Activated CD4-positive, alpha-beta T cell treated with anti-CD3 and anti-CD28 coated beads, Interleukin-2, amount 10 ng/mL, durations not matched to agents 7 days and 5 days (primary cell): ENCODE measurements around the gene GTF2F2. TPM values are rescaled to one million over a fixed set of nuclear protein-coding genes. Genes with fewer than 3 reads are reported as not detected.

Source experiments
- CTCF ChIA-PET: fragments of 350-600 bp; sonication (Branson Sonifier 250); formaldehyde crosslinking; loops from one replicate; lab custom pipeline; 2021; ENCODE audit warnings: antibody characterized with exemption; lab: Charles Lee
- POLR2A ChIA-PET: fragments of 350-600 bp; sonication (Branson Sonifier 250); formaldehyde crosslinking; loops from one replicate; lab custom pipeline; 2021; ENCODE audit warnings: antibody characterized with exemption; lab: Charles Lee
- DNase-seq: peaks from one replicate; pipeline ENCODE4 v3.0.0-alpha.2; 2020
- H3K27ac Mint-ChIP-seq: one replicate; pipeline ENCODE4 v1.8.0; 2021; ENCODE audit warnings: mild to moderate bottlenecking, moderate library complexity, mixed read lengths
- H3K27me3 Mint-ChIP-seq: one replicate; pipeline ENCODE4 v1.8.0; 2021; ENCODE audit warnings: mixed read lengths
- H3K36me3 Mint-ChIP-seq: one replicate; pipeline ENCODE4 v1.8.0; 2021; ENCODE audit warnings: low read depth, mixed read lengths
- H3K4me1 Mint-ChIP-seq: one replicate; pipeline ENCODE4 v1.8.0; 2021; ENCODE audit warnings: mixed read lengths
- H3K4me3 Mint-ChIP-seq: one replicate; pipeline ENCODE4 v1.8.0; 2021; ENCODE audit warnings: mild to moderate bottlenecking, moderate library complexity, mixed read lengths
- H3K9me3 Mint-ChIP-seq: one replicate; pipeline ENCODE4 v1.8.0; 2021; ENCODE audit warnings: mixed read lengths
- total RNA-seq, 2 experiments: library from RNA; stranded (reverse); gene quantifications; one replicate each; pipeline ENCODE4 v1.2.3, GENCODE V29; 2021

Gene GTF2F2
- 10 to 100 TPM; 15.3 to 17.1 TPM for total RNA-seq

- Mint-ChIP-seq H3K9me3 (no peaks in the 10 kb centered on the region), H3K27ac (no peak within 1 kb of the TSS), H3K36me3 (no peaks in the 10 kb centered on the region), H3K4me3 (no peak within 1 kb of the TSS), H3K27me3 (no peaks in the 10 kb centered on the region), H3K4me1 (peaks cover 6% of the 10 kb centered on the region)
- peak; percentile 88 for DNase-seq
- ChIA-PET CTCF (interaction anchor here (1.4 kb wide), 1 partner anchor 14 kb away, joined by 3 read pairs; no protein-coding TSS in a partner anchor), POLR2A (interaction anchor here (0.6 kb wide), 1 partner anchor 882 kb away, joined by 3 read pairs; no protein-coding TSS in a partner anchor)
Observed at GRCh38 chr13:45119991-45120864, at the start of gene GTF2F2. GTF2F2 (plus strand) TSS chr13:45120510; CDS start chr13:45120656, 146 bp downstream.

- Mint-ChIP-seq H3K36me3 (no peaks in the 10 kb centered on the region), H3K27ac (no peak overlapping the region), H3K4me1 (no peaks in the 10 kb centered on the region), H3K27me3 (peaks cover 15% of the 10 kb centered on the region), H3K9me3 (no peaks in the 10 kb centered on the region), H3K4me3 (no peak overlapping the region)
- POLR2A ChIA-PET, result no interaction called here
- CTCF ChIA-PET, result interaction anchor here (0.6 kb wide), 2 partner anchors 10 to 22 kb away, joined by 3 to 5 read pairs; no protein-coding TSS in a partner anchor
- DNase-seq, result no peak
Observed at GRCh38 chr13:45073809-45074208, 46.5 kb upstream of the GTF2F2 start.

- H3K27me3 Mint-ChIP-seq, result peaks cover 14% of the 10 kb centered on the region
- H3K9me3 Mint-ChIP-seq, result no peaks in the 10 kb centered on the region
- H3K36me3 Mint-ChIP-seq, result no peaks in the 10 kb centered on the region
- DNase-seq, result no peak
- no peaks in the 10 kb centered on the region for H3K4me1 Mint-ChIP-seq
- POLR2A ChIA-PET, result no interaction called here
- CTCF ChIA-PET, result no interaction called here
- no peak overlapping the region for H3K27ac Mint-ChIP-seq
- H3K4me3 Mint-ChIP-seq, result no peak overlapping the region
Observed at GRCh38 chr13:45074721-45075120, 45.6 kb upstream of the GTF2F2 start.

- Mint-ChIP-seq H3K36me3 (no peaks in the 10 kb centered on the region), H3K4me1 (no peaks in the 10 kb centered on the region), H3K9me3 (no peaks in the 10 kb centered on the region), H3K27ac (no peak overlapping the region), H3K4me3 (no peak overlapping the region), H3K27me3 (peaks cover 23% of the 10 kb centered on the region)
- no peak for DNase-seq
- CTCF ChIA-PET, result interaction anchor here (0.6 to 1.6 kb wide), 3 partner anchors 11 to 34 kb away, joined by 3 read pairs; no protein-coding TSS in a partner anchor
- POLR2A ChIA-PET, result no interaction called here
Observed at GRCh38 chr13:45078003-45078402, 42.3 kb upstream of the GTF2F2 start.

- POLR2A ChIA-PET, result no interaction called here
- DNase-seq, result no peak
- Mint-ChIP-seq H3K27me3 (peaks cover 17% of the 10 kb centered on the region), H3K4me3 (no peak overlapping the region), H3K4me1 (no peaks in the 10 kb centered on the region), H3K9me3 (no peaks in the 10 kb centered on the region), H3K36me3 (no peaks in the 10 kb centered on the region), H3K27ac (no peak overlapping the region)
- CTCF ChIA-PET, result interaction anchor here (1.6 kb wide), 1 partner anchor 13 kb away, joined by 3 read pairs; no protein-coding TSS in a partner anchor
Observed at GRCh38 chr13:45082964-45083363, 37.3 kb upstream of the GTF2F2 start.

GRCh38 chr13:45084515-45084914 is 35.8 kb upstream of the GTF2F2 start:
- Mint-ChIP-seq H3K4me3 (no peak overlapping the region), H3K36me3 (no peaks in the 10 kb centered on the region), H3K4me1 (no peaks in the 10 kb centered on the region), H3K27me3 (peaks cover 13% of the 10 kb centered on the region), H3K27ac (no peak overlapping the region), H3K9me3 (no peaks in the 10 kb centered on the region)
- ChIA-PET CTCF (no interaction called here), POLR2A (no interaction called here)
- DNase-seq, result no peak

GRCh38 chr13:45086484-45086883 is 33.8 kb upstream of the GTF2F2 start:
- CTCF ChIA-PET, result no interaction called here
- DNase-seq, result no peak
- H3K9me3 Mint-ChIP-seq, result no peaks in the 10 kb centered on the region
- no peak overlapping the region for H3K4me3 Mint-ChIP-seq
- POLR2A ChIA-PET, result no interaction called here
- peak overlapping the region; percentile 41 for H3K27ac Mint-ChIP-seq
- no peaks in the 10 kb centered on the region for H3K36me3 Mint-ChIP-seq
- peaks cover 3% of the 10 kb centered on the region for H3K27me3 Mint-ChIP-seq
- no peaks in the 10 kb centered on the region for H3K4me1 Mint-ChIP-seq

GRCh38 chr13:45092663-45093062 is 27.6 kb upstream of the GTF2F2 start:
- ChIA-PET POLR2A (no interaction called here), CTCF (no interaction called here)
- H3K36me3 Mint-ChIP-seq, result no peaks in the 10 kb centered on the region
- no peak overlapping the region for H3K27ac Mint-ChIP-seq
- H3K4me1 Mint-ChIP-seq, result no peaks in the 10 kb centered on the region
- H3K27me3 Mint-ChIP-seq, result peaks cover 8% of the 10 kb centered on the region
- no peaks in the 10 kb centered on the region for H3K9me3 Mint-ChIP-seq
- H3K4me3 Mint-ChIP-seq, result no peak overlapping the region
- DNase-seq, result no peak

- H3K36me3 Mint-ChIP-seq, result no peaks in the 10 kb centered on the region
- H3K9me3 Mint-ChIP-seq, result no peaks in the 10 kb centered on the region
- no peaks in the 10 kb centered on the region for H3K4me1 Mint-ChIP-seq
- H3K27ac Mint-ChIP-seq, result no peak overlapping the region
- H3K4me3 Mint-ChIP-seq, result no peak overlapping the region
- ChIA-PET POLR2A (interaction anchor here (0.6 kb wide), 1 partner anchor 579 kb away, joined by 3 read pairs; no protein-coding TSS in a partner anchor), CTCF (interaction anchor here (1.3 kb wide), 1 partner anchor 12 kb away, joined by 3 read pairs; no protein-coding TSS in a partner anchor)
- peaks cover 4% of the 10 kb centered on the region for H3K27me3 Mint-ChIP-seq
- DNase-seq, result no peak
Observed at GRCh38 chr13:45100573-45101262, 19.6 kb upstream of the GTF2F2 start.

- CTCF ChIA-PET, result interaction anchor here (0.6 to 1.3 kb wide), 2 partner anchors 11 to 60 kb away, joined by 3 to 5 read pairs; no protein-coding TSS in a partner anchor
- H3K4me1 Mint-ChIP-seq, result no peaks in the 10 kb centered on the region
- no peaks in the 10 kb centered on the region for H3K36me3 Mint-ChIP-seq
- peaks cover 4% of the 10 kb centered on the region for H3K27me3 Mint-ChIP-seq
- POLR2A ChIA-PET, result no interaction called here
- no peak for DNase-seq
- H3K27ac Mint-ChIP-seq, result no peak overlapping the region
- no peaks in the 10 kb centered on the region for H3K9me3 Mint-ChIP-seq
- H3K4me3 Mint-ChIP-seq, result no peak overlapping the region
Observed at GRCh38 chr13:45101327-45102018, 18.8 kb upstream of the GTF2F2 start.

- DNase-seq, result no peak
- H3K4me3 Mint-ChIP-seq, result no peak overlapping the region
- ChIA-PET POLR2A (no interaction called here), CTCF (interaction anchor here (0.6 to 1.3 kb wide), 2 partner anchors 11 to 60 kb away, joined by 3 to 5 read pairs; no protein-coding TSS in a partner anchor)
- no peaks in the 10 kb centered on the region for H3K9me3 Mint-ChIP-seq
- peaks cover 6% of the 10 kb centered on the region for H3K27me3 Mint-ChIP-seq
- no peak overlapping the region for H3K27ac Mint-ChIP-seq
- H3K36me3 Mint-ChIP-seq, result no peaks in the 10 kb centered on the region
- no peaks in the 10 kb centered on the region for H3K4me1 Mint-ChIP-seq
Observed at GRCh38 chr13:45102136-45102507, 18.2 kb upstream of the GTF2F2 start.

- no peaks in the 10 kb centered on the region for H3K4me1 Mint-ChIP-seq
- H3K9me3 Mint-ChIP-seq, result no peaks in the 10 kb centered on the region
- ChIA-PET POLR2A (no interaction called here), CTCF (no interaction called here)
- no peaks in the 10 kb centered on the region for H3K36me3 Mint-ChIP-seq
- peaks cover 6% of the 10 kb centered on the region for H3K27me3 Mint-ChIP-seq
- no peak overlapping the region for H3K4me3 Mint-ChIP-seq
- no peak overlapping the region for H3K27ac Mint-ChIP-seq
- no peak for DNase-seq
Observed at GRCh38 chr13:45103449-45103848, 16.9 kb upstream of the GTF2F2 start.
